Stimulated activated memory B cell treated with anti-CD40 and anti-IgM and Interleukin-4, amounts not matched to agents 10 μg/mL and 1 μg/mL and 100 μg/mL, for 72 hours (primary cell): ENCODE results near the gene ZFP2.
"Not testable (repeated sequence)": the region's sequence is repeated elsewhere in the genome, so short reads cannot be mapped to it uniquely, and the experiment has no call there.

Experiments used
- ATAC-seq: fragments of 150-1000 bp; cut with Tn5 transposase; 2 replicates; pipeline ENCODE4 v1.10.0; 2021
- H3K27ac Mint-ChIP-seq: one replicate; pipeline ENCODE4 v1.8.0; 2022; ENCODE audit warnings: mild to moderate bottlenecking, mixed read lengths
- H3K27me3 Mint-ChIP-seq: one replicate; pipeline ENCODE4 v1.8.0; 2022; ENCODE audit warnings: mixed read lengths
- H3K36me3 Mint-ChIP-seq: one replicate; pipeline ENCODE4 v1.8.0; 2022; ENCODE audit warnings: mixed read lengths
- H3K4me1 Mint-ChIP-seq: one replicate; pipeline ENCODE4 v1.8.0; 2022; ENCODE audit warnings: mixed read lengths
- H3K4me3 Mint-ChIP-seq: one replicate; pipeline ENCODE4 v1.8.0; 2022; ENCODE audit warnings: mild to moderate bottlenecking, moderate library complexity, mixed read lengths
- H3K9me3 Mint-ChIP-seq: one replicate; pipeline ENCODE4 v1.8.0; 2022; ENCODE audit warnings: mixed read lengths

The ZFP2 gene

DNA sequence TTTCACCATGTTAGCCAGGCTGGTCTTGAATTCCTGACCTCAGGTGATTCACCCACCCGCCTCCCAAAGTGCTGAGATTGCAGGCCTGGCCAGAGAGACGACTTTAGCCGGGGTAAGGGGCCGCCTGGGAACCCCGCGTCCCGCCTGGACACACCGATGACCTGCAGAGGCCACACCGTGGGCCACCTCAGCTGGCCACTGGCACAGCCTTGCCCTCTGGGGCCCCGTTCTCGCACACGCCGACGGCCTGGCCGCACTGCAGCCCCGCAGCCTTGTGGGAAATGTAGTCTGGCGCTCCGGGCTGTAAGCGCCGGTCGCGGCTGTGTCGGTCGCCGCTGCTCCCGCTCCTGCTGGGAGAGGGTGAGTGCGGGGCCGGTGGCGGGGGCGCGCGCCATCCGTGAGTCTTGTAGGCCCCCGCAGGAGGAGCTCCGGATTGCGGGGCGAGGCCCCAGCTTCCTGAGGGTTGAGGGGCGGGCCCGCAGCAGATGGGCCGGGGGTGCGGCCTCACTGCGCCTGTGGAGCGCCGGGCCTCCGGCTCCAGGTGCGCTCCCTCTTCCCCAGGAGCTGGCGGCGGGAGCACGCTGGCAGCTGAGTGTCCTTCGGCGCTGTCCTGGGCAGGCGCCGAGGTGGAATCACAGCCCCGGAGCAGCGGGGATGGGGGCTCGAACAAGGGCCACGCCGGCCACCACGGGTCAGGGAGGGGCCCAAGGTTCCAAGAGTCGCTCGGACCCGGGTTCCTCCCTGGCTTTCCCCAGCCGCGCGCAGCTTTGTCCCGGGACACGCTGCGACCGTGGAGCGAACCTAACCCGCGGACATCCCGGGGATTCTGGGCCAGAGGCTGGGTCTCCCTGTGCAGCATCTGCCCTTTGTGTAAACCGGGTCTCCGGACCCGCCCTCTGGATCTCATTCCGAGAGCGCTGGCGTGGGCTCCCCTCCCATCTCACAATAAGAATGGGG lies at the start of gene ZFP2:
Gene ZFP2, plus strand, starts transcription at position 299 of the 957 bp plus-strand sequence. CDS start 35,401 bp downstream, outside the sequence.
- Mint-ChIP-seq H3K4me1 (peaks cover 6% of the 10 kb centered on the region), H3K27me3 (no peaks in the 10 kb centered on the region), H3K9me3 (peaks cover 2% of the 10 kb centered on the region), H3K27ac (peak within 1 kb of the TSS; percentile 71), H3K4me3 (peak within 1 kb of the TSS; percentile 84), H3K36me3 (peaks cover 29% of the 10 kb centered on the region)
- ATAC-seq, result peak; percentile 89

DNA sequence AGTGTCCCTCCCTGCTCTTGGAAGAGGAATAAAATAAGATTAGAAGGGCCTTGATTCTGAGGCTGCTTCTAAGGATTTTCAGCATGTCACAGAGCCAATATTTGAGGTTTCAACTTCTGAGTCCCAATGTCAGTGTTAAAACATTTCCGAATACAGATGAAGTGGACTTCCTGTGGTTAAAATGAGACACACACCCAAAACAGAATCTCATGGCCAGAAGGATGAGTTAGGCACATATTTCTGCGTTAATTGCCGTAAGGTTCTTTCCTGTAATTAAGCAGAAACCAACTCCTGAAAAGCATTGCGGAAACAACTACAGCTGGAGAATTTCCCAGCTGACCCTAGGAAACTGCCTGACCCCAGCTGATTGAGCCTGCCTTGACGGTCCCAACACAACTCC lies 46.4 kb upstream of the ZFP2 start:
- Mint-ChIP-seq H3K27me3 (peaks cover 32% of the 10 kb centered on the region), H3K9me3 (no peaks in the 10 kb centered on the region), H3K27ac (no peak overlapping the region), H3K36me3 (no peaks in the 10 kb centered on the region), H3K4me3 (no peak overlapping the region), H3K4me1 (peaks cover under 1% of the 10 kb centered on the region)
- ATAC-seq, result no peak

DNA sequence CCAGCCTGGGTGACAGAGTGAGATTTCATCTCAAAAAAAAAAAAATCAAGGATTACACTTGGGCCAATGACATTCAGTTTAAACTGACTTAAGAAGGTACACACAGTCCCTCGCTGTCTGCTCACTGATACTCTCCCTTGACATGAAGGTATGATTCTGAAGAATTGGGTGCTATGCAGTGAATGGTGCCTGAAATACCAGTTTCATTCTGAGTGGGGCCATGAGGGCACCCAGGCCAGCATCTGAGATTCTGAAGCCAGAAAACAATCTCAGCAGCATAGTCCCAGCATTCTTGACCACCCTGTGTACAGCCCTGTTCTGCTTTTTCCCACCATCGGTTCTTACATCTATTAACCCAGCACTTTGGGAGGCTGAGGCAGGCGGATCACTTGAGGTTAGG lies 43.8 kb upstream of the ZFP2 start:
- ATAC-seq, result no peak
- no peaks in the 10 kb centered on the region for H3K36me3 Mint-ChIP-seq
- no peak overlapping the region for H3K4me3 Mint-ChIP-seq
- H3K4me1 Mint-ChIP-seq, result no peaks in the 10 kb centered on the region
- peaks cover 46% of the 10 kb centered on the region for H3K27me3 Mint-ChIP-seq
- no peaks in the 10 kb centered on the region for H3K9me3 Mint-ChIP-seq
- H3K27ac Mint-ChIP-seq, result no peak overlapping the region

DNA sequence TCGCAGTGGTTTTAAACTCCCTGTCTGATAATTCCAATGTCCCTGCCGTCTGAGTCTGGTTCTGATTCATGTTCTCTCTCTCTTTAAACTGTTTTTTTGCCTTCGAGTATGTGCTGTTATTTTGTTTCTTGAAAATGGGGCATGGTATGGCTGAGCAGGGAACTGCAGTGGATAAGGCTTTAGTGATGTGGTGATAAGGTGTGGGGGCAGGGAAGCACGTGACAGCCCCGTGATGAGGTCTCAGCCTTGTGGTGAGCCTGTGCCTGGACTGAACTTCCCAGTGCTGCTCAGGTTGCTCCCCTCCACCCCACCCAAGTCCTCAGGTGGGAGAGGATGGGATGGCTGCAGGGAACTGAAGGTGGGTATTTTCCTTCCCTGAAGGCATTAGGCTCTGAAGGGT lies 41.4 kb upstream of the ZFP2 start:
- Mint-ChIP-seq H3K4me3 (no peak overlapping the region), H3K9me3 (no peaks in the 10 kb centered on the region), H3K36me3 (no peaks in the 10 kb centered on the region), H3K27me3 (peaks cover 37% of the 10 kb centered on the region), H3K27ac (no peak overlapping the region), H3K4me1 (peaks cover 3% of the 10 kb centered on the region)
- no peak for ATAC-seq

DNA sequence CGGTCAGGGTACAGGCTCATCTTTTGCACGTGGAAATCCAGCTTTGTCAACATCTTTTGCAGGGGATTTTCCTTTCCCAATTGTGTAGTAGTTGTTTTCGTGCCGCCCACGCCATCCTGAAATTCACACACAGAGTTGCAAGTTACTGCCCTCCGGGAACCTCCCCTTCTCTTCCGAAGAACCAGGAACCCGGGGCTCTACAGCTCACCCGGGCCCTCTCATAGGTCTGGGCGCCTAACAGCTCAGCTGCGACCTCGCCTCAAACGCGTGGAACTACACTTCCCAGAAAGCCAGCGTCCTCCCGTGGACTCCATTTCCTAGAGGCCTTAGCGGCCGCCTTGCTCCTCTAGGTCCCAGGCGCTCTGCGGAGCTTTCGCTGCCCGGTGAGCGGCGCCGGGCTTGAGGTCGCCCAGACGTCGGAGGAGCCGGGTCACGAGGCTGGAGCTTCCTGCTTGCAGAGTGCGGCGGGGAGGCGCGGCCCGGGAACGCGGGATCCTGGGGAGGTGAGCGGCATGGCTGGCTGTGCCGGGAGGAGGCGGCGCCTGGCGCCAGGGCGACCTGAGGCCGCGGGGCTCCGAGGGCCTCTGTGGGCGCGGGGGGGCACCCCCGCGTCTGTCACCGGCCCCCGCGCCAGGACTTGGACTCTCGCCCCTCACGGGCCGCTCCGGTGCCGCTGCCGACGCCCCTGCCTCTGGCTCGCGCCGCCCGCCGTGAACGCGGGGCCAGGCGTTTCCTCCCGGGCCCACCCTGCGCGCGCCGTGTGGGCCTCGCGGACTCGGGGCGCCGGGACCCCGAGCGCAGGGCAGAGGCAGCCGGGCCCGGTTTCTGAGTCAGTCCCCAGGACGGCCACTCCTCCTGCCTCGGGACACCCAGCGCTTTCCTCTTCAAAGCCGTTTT lies 35.8 kb upstream of the ZFP2 start, which contains the start of gene ZNF354B:
Gene ZNF354B, plus strand, starts transcription at position 329 of the 897 bp plus-strand sequence. CDS start 1,095 bp downstream, outside the sequence.
- H3K4me1 Mint-ChIP-seq, result peaks cover 23% of the 10 kb centered on the region
- H3K36me3 Mint-ChIP-seq, result peaks cover 16% of the 10 kb centered on the region
- peak; percentile 99 for ATAC-seq
- peaks cover 8% of the 10 kb centered on the region for H3K27me3 Mint-ChIP-seq
- no peaks in the 10 kb centered on the region for H3K9me3 Mint-ChIP-seq
- H3K27ac Mint-ChIP-seq, result peak within 1 kb of the TSS; percentile 71
- peak within 1 kb of the TSS; percentile 80 for H3K4me3 Mint-ChIP-seq

DNA sequence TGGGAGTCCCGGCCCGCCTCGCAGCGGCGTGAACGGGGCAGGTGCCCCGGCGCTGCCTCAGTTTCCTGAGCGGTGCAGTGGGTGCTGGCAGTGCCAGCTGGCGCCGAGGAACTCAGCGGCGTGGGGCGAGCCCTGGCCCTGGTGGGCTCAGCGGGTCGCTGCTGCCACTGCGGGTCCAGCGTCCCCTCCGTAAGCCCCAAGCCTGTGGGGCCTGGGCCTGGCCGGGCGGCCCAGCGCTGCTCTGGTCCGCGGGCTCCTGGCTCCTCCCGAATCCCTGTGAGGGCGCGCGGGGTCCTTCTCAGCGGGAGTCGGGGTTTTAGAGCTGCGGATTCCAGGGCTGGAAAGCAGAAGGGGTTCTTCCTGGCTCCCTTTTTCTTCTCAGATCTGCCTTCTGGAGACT lies 35.1 kb upstream of the ZFP2 start:
- Mint-ChIP-seq H3K4me3 (peak overlapping the region; percentile 80), H3K27ac (peak overlapping the region; percentile 71), H3K36me3 (peaks cover 23% of the 10 kb centered on the region), H3K4me1 (peaks cover 23% of the 10 kb centered on the region)
- H3K27me3 Mint-ChIP-seq, H3K9me3 Mint-ChIP-seq: not testable (repeated sequence)
- ATAC-seq, result peak; percentile 1

DNA sequence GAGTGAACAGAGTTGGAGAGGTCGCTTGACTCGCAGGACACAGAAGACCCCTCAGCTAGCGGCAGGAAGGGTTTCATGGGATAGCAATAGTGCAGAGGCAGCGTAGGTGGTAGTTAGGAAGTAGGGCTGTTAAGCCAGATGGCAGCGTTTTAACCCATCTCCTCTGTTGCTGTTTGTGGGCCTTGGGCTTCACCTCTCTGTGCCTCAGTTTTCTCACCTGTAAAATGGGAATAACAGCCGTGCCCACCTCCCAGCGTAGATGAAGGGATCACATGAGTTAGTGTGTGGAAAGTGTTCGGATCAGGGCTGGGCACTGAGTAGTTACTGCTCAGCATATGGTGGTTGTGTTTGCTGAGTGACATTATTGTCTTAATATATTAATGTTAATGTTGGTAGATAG lies 34.1 kb upstream of the ZFP2 start:
- peaks cover 24% of the 10 kb centered on the region for H3K4me1 Mint-ChIP-seq
- H3K9me3 Mint-ChIP-seq, result no peaks in the 10 kb centered on the region
- ATAC-seq, result no peak
- no peak overlapping the region for H3K27ac Mint-ChIP-seq
- H3K4me3 Mint-ChIP-seq, result peak overlapping the region; percentile 44
- no peaks in the 10 kb centered on the region for H3K27me3 Mint-ChIP-seq
- peaks cover 33% of the 10 kb centered on the region for H3K36me3 Mint-ChIP-seq

DNA sequence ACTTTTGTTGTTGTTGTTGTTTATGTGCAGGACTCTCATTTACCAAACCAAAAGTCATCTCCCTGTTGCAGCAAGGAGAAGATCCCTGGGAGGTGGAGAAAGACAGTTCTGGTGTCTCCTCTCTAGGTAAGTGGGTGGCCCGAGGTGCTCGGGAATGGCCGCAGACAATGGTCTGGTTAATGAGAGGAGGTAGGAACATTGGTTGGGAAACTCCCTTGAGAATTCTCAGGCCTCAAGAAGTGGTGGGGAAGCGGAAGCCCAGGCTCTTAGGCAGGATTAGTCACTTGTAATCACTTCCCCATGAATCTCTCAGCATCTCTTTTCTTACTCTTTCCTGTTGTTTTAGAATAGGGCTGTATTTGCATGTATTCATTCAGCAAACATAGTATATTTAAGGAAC lies 28.8 kb upstream of the ZFP2 start:
- Mint-ChIP-seq H3K4me3 (no peak overlapping the region), H3K27ac (no peak overlapping the region)
- ATAC-seq, result no peak

DNA sequence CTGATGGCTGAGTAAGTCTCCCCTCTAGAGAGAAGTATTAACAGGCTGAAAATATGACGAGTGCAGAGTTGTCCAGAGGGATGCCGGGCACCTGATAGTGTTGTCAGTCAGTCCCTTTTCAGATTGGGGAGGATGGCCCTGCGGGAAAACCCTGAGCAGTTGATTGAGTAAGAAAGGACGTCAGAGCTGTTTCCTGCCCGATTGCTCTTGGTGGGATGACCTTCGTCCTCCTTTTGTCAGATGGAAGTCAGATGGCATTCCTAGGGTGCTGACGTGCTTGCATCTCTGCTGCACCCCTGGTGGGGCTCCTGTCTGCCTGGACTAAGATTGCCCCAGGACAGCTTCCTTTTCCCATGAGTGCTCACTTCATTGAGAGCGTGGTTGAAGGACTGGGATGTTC lies 26.1 kb upstream of the ZFP2 start:
- H3K27me3 Mint-ChIP-seq, result no peaks in the 10 kb centered on the region
- peaks cover 35% of the 10 kb centered on the region for H3K9me3 Mint-ChIP-seq
- H3K4me3 Mint-ChIP-seq, result no peak overlapping the region

More for the DNA sequence above, 28.8 kb upstream of the ZFP2 start:
- Mint-ChIP-seq H3K27me3 (no peaks in the 10 kb centered on the region), H3K4me1 (peaks cover 13% of the 10 kb centered on the region), H3K9me3 (peaks cover 16% of the 10 kb centered on the region), H3K36me3 (peaks cover 80% of the 10 kb centered on the region)

DNA sequence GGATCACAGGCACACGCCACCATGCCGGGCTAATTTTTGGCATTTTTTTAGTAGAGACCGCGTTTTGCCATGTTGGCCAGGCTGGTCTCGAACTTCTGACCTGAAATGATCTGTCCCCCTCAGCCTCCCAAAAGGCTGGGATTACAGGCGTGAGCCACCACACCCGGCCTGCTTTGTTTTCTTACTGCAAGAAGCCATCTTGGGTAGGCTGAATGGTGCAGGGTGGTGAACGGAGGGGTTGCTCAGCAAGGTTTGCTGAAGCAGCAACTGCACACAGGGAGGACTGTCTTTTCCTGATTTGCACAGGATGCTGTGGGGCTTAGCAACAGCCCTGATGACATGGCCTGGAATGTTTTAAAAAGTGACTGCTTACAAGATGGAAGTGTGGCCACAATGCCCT lies 25.3 kb upstream of the ZFP2 start:
- H3K27me3 Mint-ChIP-seq, result no peaks in the 10 kb centered on the region
- peaks cover 17% of the 10 kb centered on the region for H3K4me1 Mint-ChIP-seq
- no peak for ATAC-seq
- no peak overlapping the region for H3K27ac Mint-ChIP-seq
- no peak overlapping the region for H3K4me3 Mint-ChIP-seq
- H3K9me3 Mint-ChIP-seq, result peaks cover 42% of the 10 kb centered on the region
- H3K36me3 Mint-ChIP-seq, result peaks cover 100% of the 10 kb centered on the region

More for the DNA sequence above, 26.1 kb upstream of the ZFP2 start:
- Mint-ChIP-seq H3K27ac (no peak overlapping the region), H3K4me1 (peaks cover 17% of the 10 kb centered on the region), H3K36me3 (peaks cover 100% of the 10 kb centered on the region)
- ATAC-seq, result no peak

DNA sequence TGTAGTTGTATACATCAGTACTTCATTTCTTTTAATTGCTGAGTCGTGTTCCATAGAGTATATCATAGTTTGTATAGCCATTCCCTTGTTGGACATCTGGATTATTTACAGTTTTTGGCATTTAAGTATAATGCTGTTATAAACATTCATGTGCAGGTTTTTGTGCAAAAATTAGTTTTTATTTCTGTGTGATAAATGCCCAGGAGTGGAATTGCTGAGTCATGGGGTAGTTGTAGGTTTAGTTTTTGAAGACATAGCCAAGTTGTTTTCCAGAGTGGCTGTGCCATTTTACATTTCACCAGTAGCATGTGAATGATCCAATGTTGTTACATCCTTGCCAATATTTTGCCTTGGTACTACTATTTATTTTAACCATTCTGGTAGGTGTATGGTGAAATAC lies 23.4 kb upstream of the ZFP2 start:
- H3K27me3 Mint-ChIP-seq, result no peaks in the 10 kb centered on the region
- H3K4me1 Mint-ChIP-seq, result peaks cover 9% of the 10 kb centered on the region
- H3K9me3 Mint-ChIP-seq, result peaks cover 52% of the 10 kb centered on the region
- ATAC-seq, result no peak
- no peak overlapping the region for H3K27ac Mint-ChIP-seq
- no peak overlapping the region for H3K4me3 Mint-ChIP-seq
- peaks cover 100% of the 10 kb centered on the region for H3K36me3 Mint-ChIP-seq

DNA sequence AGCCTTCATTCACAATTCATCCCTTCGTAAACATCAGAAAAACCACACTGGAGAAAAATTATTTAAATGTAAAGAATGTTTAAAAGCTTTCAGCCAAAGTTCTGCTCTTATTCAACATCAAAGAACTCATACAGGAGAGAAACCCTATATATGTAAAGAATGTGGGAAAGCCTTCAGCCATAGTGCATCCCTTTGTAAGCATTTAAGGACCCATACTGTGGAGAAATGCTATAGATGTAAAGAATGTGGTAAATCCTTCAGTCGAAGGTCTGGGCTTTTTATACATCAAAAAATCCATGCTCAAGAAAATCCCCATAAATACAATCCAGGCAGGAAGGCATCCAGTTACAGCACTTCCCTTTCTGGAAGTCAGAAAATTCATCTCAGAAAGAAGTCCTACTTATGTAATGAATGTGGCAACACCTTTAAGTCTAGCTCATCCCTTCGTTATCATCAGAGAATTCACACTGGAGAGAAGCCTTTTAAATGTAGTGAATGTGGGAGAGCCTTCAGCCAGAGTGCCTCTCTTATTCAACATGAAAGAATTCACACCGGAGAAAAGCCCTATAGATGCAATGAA lies 12.5 kb upstream of the ZFP2 start:
- not testable (repeated sequence) for H3K4me1 Mint-ChIP-seq, H3K27me3 Mint-ChIP-seq, H3K4me3 Mint-ChIP-seq, H3K27ac Mint-ChIP-seq, ATAC-seq
- Mint-ChIP-seq H3K9me3 (peaks cover 27% of the 10 kb centered on the region), H3K36me3 (peaks cover 94% of the 10 kb centered on the region)

DNA sequence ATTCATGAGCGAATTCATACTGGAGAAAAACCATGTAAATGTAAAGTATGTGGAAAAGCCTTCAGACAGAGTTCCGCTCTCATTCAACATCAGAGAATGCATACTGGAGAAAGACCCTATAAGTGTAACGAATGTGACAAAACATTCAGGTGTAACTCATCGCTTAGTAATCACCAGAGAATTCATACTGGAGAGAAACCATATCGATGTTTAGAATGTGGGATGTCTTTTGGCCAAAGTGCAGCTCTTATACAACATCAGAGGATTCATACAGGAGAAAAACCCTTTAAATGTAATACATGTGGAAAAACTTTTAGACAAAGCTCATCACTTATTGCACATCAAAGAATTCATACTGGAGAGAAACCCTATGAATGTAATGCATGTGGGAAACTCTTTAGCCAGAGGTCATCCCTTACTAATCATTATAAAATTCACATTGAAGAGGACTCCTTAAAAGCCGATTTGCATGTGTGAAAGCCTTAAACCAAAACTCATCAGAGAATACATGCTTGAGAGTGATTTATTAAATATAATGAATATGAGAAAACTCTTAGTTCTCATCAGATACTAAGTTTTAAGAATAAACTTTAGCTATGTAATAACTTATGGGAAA lies 11.8 kb upstream of the ZFP2 start:
- H3K27ac Mint-ChIP-seq, result no peak overlapping the region
- ATAC-seq, result no peak
- H3K36me3 Mint-ChIP-seq, result peaks cover 94% of the 10 kb centered on the region
- no peak overlapping the region for H3K4me3 Mint-ChIP-seq
- no peaks in the 10 kb centered on the region for H3K4me1 Mint-ChIP-seq
- H3K9me3 Mint-ChIP-seq, result peaks cover 27% of the 10 kb centered on the region
- H3K27me3 Mint-ChIP-seq, result no peaks in the 10 kb centered on the region

DNA sequence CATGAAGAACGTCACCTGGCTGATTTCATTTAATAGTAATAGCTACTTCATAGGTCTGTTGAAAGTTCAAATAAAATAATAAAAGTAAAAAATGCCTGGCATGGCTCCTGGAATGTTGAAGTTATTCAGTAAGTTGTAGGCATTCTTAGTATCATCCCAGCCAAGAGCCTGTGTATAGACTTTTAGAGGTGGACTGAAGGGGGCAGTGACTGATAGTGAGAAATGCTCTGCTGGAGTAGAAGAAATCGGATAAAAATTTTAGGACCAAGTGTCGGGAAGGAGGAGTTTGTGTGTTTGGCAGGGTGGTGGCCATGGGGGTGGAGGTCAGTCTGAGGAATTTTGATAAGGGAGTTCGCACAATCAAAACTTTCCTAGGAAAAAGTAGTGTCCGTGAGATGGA lies 3.6 kb downstream of the ZFP2 start:
- Mint-ChIP-seq H3K36me3 (peaks cover 42% of the 10 kb centered on the region), H3K4me3 (no peak overlapping the region), H3K27ac (no peak overlapping the region), H3K27me3 (no peaks in the 10 kb centered on the region), H3K9me3 (peaks cover 13% of the 10 kb centered on the region), H3K4me1 (peaks cover 12% of the 10 kb centered on the region)
- no peak for ATAC-seq
